Effector memory CD8-positive, alpha-beta T cell (primary cell): ENCODE results near the gene RUSC1.
"Not testable (repeated sequence)": the region's sequence is repeated elsewhere in the genome, so short reads cannot be mapped to it uniquely, and the experiment has no call there.

Experiments used
- ATAC-seq: fragments of 150-1000 bp; cut with Tn5 transposase; replicated peaks from 2 replicates; pipeline ENCODE4 v1.10.0; 2021; ENCODE audit warnings: mild to moderate bottlenecking, moderate library complexity
- DNase-seq, 3 experiments: peaks; one replicate each; pipeline ENCODE4 v3.0.0; 2021
- H3K27ac Mint-ChIP-seq, 2 donors: one replicate each; pipeline ENCODE4 v1.8.0; 2022; ENCODE audit warnings: mild to moderate bottlenecking in 2 of 2, mixed read lengths in 2 of 2, moderate library complexity in 2 of 2
- H3K27me3 Mint-ChIP-seq, 2 donors: one replicate each; pipeline ENCODE4 v1.8.0; 2022; ENCODE audit warnings: mixed read lengths in 2 of 2
- H3K36me3 Mint-ChIP-seq: one replicate; pipeline ENCODE4 v1.8.0; 2022; ENCODE audit warnings: mild to moderate bottlenecking, moderate library complexity, mixed read lengths; ENCODE audit not compliant: insufficient read depth
- H3K4me1 Mint-ChIP-seq, 2 donors: one replicate each; pipeline ENCODE4 v1.8.0; 2022; ENCODE audit warnings: low read depth in 2 of 2, mixed read lengths in 2 of 2
- H3K4me3 Mint-ChIP-seq, 2 donors: one replicate each; pipeline ENCODE4 v1.8.0; 2022; ENCODE audit warnings: mild to moderate bottlenecking in 2 of 2, mixed read lengths in 2 of 2, moderate library complexity in 2 of 2
- H3K9me3 Mint-ChIP-seq, 2 donors: one replicate each; pipeline ENCODE4 v1.8.0; 2022; ENCODE audit warnings: mixed read lengths in 2 of 2

The RUSC1 gene

DNA sequence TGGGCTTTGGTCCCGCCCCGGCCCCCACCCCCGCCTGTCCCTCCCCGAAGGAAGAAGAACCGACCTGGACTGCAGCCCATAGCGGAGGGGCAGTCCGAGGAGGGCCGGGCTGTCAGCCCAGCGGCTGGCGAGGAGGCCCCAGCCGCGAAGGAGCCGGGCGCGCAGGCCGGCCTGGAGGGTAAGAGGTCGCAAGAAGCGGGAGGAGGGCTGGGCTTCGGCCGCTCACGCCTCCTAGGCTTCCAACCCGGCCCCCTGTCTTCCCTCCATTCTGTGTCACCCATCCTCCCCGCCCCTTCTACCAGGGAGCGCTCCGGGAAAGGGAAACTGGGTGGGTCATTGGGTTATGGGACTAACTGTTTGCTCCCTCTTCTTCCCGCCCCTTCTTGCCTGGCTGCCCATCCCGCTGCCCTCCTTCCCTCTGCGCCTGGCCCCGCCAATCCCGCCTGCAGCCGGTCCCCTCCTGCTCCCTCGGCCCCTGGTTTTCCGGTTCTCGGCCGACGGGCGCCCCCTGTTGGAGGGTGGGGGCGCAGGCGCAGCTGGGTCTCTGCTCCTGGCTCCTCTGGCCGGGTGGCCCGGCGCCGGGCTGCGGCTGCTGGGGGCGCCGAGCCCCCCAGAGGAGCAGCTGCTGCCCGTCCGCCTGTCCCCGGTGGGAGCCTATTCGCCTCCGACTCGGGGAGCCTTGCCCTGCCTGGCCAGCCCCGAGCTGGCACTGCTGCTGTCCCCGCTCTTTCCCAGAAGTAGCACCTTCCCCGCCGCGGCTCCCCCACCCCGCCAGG is 2.4 kb downstream of the RUSC1 start:
- ATAC-seq (peak; percentile 56), DNase-seq (peak; percentile 83 to 87 (median 86))
- H3K9me3 Mint-ChIP-seq, result no peaks in the 10 kb centered on the region
- no peaks in the 10 kb centered on the region for H3K27me3 Mint-ChIP-seq
- peaks cover 4% of the 10 kb centered on the region for H3K36me3 Mint-ChIP-seq
- H3K4me3 Mint-ChIP-seq, result peak overlapping the region; percentile 83 to 90
- peak overlapping the region in 1 of 2 donors; percentile 33 for H3K27ac Mint-ChIP-seq
- H3K4me1 Mint-ChIP-seq, result peaks cover 22 to 25% of the 10 kb centered on the region in 2 donors

GRCh38 chr1:155323729-155324036 is 3.0 kb downstream of the RUSC1 start:
- H3K4me1 Mint-ChIP-seq, result peaks cover 22 to 25% of the 10 kb centered on the region in 2 donors
- peak overlapping the region; percentile 83 to 90 for H3K4me3 Mint-ChIP-seq
- no peaks in the 10 kb centered on the region for H3K27me3 Mint-ChIP-seq
- H3K27ac Mint-ChIP-seq, result peak overlapping the region; percentile 33 to 88
- DNase-seq (peak; percentile 67 to 77 (median 73)), ATAC-seq (peak; percentile 71)
- H3K9me3 Mint-ChIP-seq, result no peaks in the 10 kb centered on the region
- peaks cover 9% of the 10 kb centered on the region for H3K36me3 Mint-ChIP-seq

- Mint-ChIP-seq H3K27ac (peak overlapping the region; percentile 33 to 88), H3K9me3 (no peaks in the 10 kb centered on the region), H3K36me3 (peaks cover 11% of the 10 kb centered on the region), H3K4me1 (peaks cover 22 to 25% of the 10 kb centered on the region in 2 donors), H3K4me3 (peak overlapping the region; percentile 83 to 90), H3K27me3 (no peaks in the 10 kb centered on the region)
- DNase-seq (peak; percentile 79 to 80 (median 80)), ATAC-seq (peak; percentile 81)
Observed at GRCh38 chr1:155324037-155324716, 3.5 kb downstream of the RUSC1 start.

- Mint-ChIP-seq H3K27me3 (no peaks in the 10 kb centered on the region), H3K4me1 (peaks cover 21 to 24% of the 10 kb centered on the region in 2 donors), H3K9me3 (no peaks in the 10 kb centered on the region), H3K4me3 (peak overlapping the region; percentile 83 to 90), H3K36me3 (peaks cover 17% of the 10 kb centered on the region), H3K27ac (peak overlapping the region; percentile 33 to 88)
- ATAC-seq (no peak), DNase-seq (no peak)
Observed at GRCh38 chr1:155324717-155325602, 4.3 kb downstream of the RUSC1 start.

- Mint-ChIP-seq H3K4me1 (peaks cover 16 to 19% of the 10 kb centered on the region in 2 donors), H3K4me3 (peak overlapping the region; percentile 83 to 90), H3K27me3 (no peaks in the 10 kb centered on the region), H3K9me3 (no peaks in the 10 kb centered on the region), H3K27ac (peak overlapping the region in 1 of 2 donors; percentile 33), H3K36me3 (peaks cover 22% of the 10 kb centered on the region)
- no peak for DNase-seq
- no peak for ATAC-seq
Observed at GRCh38 chr1:155325603-155325893, 4.9 kb downstream of the RUSC1 start.

GRCh38 chr1:155326020-155326526 is 5.4 kb downstream of the RUSC1 start:
- H3K27ac Mint-ChIP-seq, result peak overlapping the region; percentile 33 to 60
- ATAC-seq, result no peak
- H3K4me3 Mint-ChIP-seq, result peak overlapping the region; percentile 83 to 90
- no peaks in the 10 kb centered on the region for H3K27me3 Mint-ChIP-seq
- no peaks in the 10 kb centered on the region for H3K9me3 Mint-ChIP-seq
- peaks cover 12 to 18% of the 10 kb centered on the region in 2 donors for H3K4me1 Mint-ChIP-seq
- H3K36me3 Mint-ChIP-seq, result peaks cover 27% of the 10 kb centered on the region
- DNase-seq, result no peak

DNA sequence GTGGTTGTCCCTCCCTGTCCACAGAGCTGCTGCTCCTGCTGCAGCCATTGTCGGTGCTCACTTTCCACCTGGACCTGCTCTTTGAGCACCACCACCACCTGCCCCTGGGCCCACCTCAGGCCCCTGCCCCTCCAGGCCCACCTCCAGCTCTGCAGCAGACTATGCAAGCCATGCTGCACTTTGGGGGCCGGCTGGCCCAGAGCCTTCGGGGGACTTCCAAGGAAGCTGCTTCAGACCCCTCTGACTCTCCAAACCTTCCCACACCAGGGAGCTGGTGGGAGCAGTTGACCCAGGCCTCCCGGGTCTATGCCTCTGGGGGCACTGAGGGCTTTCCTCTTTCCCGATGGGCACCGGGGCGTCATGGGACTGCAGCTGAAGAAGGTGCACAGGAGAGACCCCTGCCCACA is 5.9 kb downstream of the RUSC1 start:
- H3K4me1 Mint-ChIP-seq, result peaks cover 9 to 16% of the 10 kb centered on the region in 2 donors
- ATAC-seq (no peak), DNase-seq (no peak)
- H3K27ac Mint-ChIP-seq, result peak overlapping the region; percentile 33 to 60
- no peaks in the 10 kb centered on the region for H3K9me3 Mint-ChIP-seq
- H3K27me3 Mint-ChIP-seq, result no peaks in the 10 kb centered on the region
- H3K36me3 Mint-ChIP-seq, result peaks cover 32% of the 10 kb centered on the region
- H3K4me3 Mint-ChIP-seq, result no peak overlapping the region

GRCh38 chr1:155327981-155328380 is 7.3 kb downstream of the RUSC1 start:
- H3K27ac Mint-ChIP-seq, result no peak overlapping the region
- ATAC-seq, result no peak
- no peak for DNase-seq
- H3K4me1 Mint-ChIP-seq, result peaks cover 9 to 11% of the 10 kb centered on the region in 2 donors
- H3K4me3 Mint-ChIP-seq, result no peak overlapping the region
- H3K27me3 Mint-ChIP-seq, result no peaks in the 10 kb centered on the region
- H3K36me3 Mint-ChIP-seq, result peaks cover 35% of the 10 kb centered on the region
- no peaks in the 10 kb centered on the region for H3K9me3 Mint-ChIP-seq

- peaks cover 43% of the 10 kb centered on the region for H3K36me3 Mint-ChIP-seq
- not testable (repeated sequence) for DNase-seq, H3K27ac Mint-ChIP-seq, ATAC-seq, H3K4me3 Mint-ChIP-seq, H3K9me3 Mint-ChIP-seq, H3K27me3 Mint-ChIP-seq
- H3K4me1 Mint-ChIP-seq, result peaks cover 9 to 11% of the 10 kb centered on the region in 2 donors
Observed at GRCh38 chr1:155328856-155329255, 8.2 kb downstream of the RUSC1 start.

DNA sequence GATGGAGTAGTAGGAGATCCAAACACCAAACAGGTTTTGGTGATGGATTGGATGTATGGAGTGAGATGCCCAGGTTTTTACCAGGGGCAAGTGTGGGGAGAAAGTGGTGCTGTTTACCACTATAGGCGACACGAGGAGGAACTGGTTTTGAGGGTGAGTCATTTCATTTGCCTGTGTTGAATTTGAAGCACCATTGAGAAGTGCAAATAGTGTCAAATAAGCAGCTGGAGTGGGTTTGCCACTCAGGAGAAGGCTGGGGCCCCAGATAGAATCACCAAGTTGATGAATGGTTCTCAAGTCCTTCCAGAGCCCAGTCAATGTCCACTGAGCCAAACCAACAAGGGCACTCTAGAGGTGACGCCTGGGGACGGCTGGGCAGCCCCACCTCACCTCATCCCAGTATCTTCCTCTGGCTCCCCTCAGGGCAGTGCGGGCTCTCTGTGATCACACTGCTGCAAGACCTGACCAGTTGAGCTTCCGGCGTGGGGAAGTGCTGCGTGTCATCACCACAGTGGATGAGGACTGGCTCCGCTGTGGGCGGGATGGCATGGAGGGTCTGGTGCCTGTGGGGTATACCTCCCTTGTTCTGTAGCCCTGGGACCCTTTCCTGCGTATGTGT is 9.4 kb downstream of the RUSC1 start:
- no peak for ATAC-seq
- peaks cover 52% of the 10 kb centered on the region for H3K36me3 Mint-ChIP-seq

GRCh38 chr1:155334962-155335361 is 14.3 kb downstream of the RUSC1 start:
- Mint-ChIP-seq H3K4me1 (no peaks in the 10 kb centered on the region), H3K27ac (no peak overlapping the region), H3K9me3 (no peaks in the 10 kb centered on the region), H3K4me3 (no peak overlapping the region), H3K27me3 (no peaks in the 10 kb centered on the region), H3K36me3 (peaks cover 76% of the 10 kb centered on the region)
- ATAC-seq (no peak), DNase-seq (no peak)

More for the DNA sequence above, 9.4 kb downstream of the RUSC1 start:
- Mint-ChIP-seq H3K9me3 (no peaks in the 10 kb centered on the region), H3K4me3 (no peak overlapping the region), H3K27ac (no peak overlapping the region), H3K27me3 (no peaks in the 10 kb centered on the region), H3K4me1 (peaks cover 8 to 9% of the 10 kb centered on the region in 2 donors)
- no peak for DNase-seq

GRCh38 chr1:155339515-155340097 is 18.9 kb downstream of the RUSC1 start:
- no peaks in the 10 kb centered on the region for H3K4me1 Mint-ChIP-seq
- H3K27me3 Mint-ChIP-seq, result no peaks in the 10 kb centered on the region
- H3K4me3 Mint-ChIP-seq, result no peak overlapping the region
- ATAC-seq (no peak), DNase-seq (no peak)
- no peaks in the 10 kb centered on the region for H3K9me3 Mint-ChIP-seq
- H3K27ac Mint-ChIP-seq, result no peak overlapping the region
- peaks cover 87% of the 10 kb centered on the region for H3K36me3 Mint-ChIP-seq

- Mint-ChIP-seq H3K9me3 (no peaks in the 10 kb centered on the region), H3K27me3 (no peaks in the 10 kb centered on the region), H3K4me1 (no peaks in the 10 kb centered on the region), H3K4me3 (no peak overlapping the region), H3K27ac (no peak overlapping the region), H3K36me3 (peaks cover 88% of the 10 kb centered on the region)
- DNase-seq (no peak), ATAC-seq (no peak)
Observed at GRCh38 chr1:155342842-155343241, 22.1 kb downstream of the RUSC1 start.
